BE2C (cell line): ENCODE results near the gene HUWE1.
A peak's percentile ranks its signal among the peaks of the same experiment; 100 is the strongest.

Experiments
- DNase-seq: peaks from one replicate; pipeline ENCODE4 v3.0.0-alpha.2; 2020
- H3K27me3 ChIP-seq: fragments of 250-450 bp; sonication (Bioruptor Pico); 2 replicates; pipeline ENCODE4 v1.5.1; 2020; ENCODE audit warnings: mild to moderate bottlenecking
- H3K36me3 ChIP-seq: fragments of 250-450 bp; sonication (Bioruptor Pico); 2 replicates; pipeline ENCODE4 v1.5.1; 2020; ENCODE audit warnings: mild to moderate bottlenecking
- H3K4me1 ChIP-seq: fragments of 250-450 bp; sonication (Bioruptor Pico); 2 replicates; pipeline ENCODE4 v1.5.1; 2020
- H3K4me3 ChIP-seq: 2 replicates; pipeline ENCODE4 v1.5.1; 2011; ENCODE audit warnings: low read depth, low read length
- H3K9me3 ChIP-seq: fragments of 250-450 bp; sonication (Bioruptor Pico); 2 replicates; pipeline ENCODE4 v1.5.1; 2020
- CTCF ChIP-seq: IDR thresholded peaks from 2 replicates; pipeline ENCODE4 v1.5.1; 2012; ENCODE audit warnings: mild to moderate bottlenecking, low read depth, low read length

HUWE1 gene

GRCh38 chrX:53494436-53494835 lies 192.1 kb downstream of the HUWE1 start:
- TF ChIP-seq CTCF = no peak
- H3K4me1 ChIP-seq = no peaks in the 10 kb centered on the region
- no peaks in the 10 kb centered on the region for H3K36me3 ChIP-seq
- DNase-seq = peak; percentile 21
- no peaks in the 10 kb centered on the region for H3K9me3 ChIP-seq
- no peaks in the 10 kb centered on the region for H3K27me3 ChIP-seq
- no peak overlapping the region for H3K4me3 ChIP-seq

GRCh38 chrX:53486285-53486684 lies 200.2 kb downstream of the HUWE1 start:
- no peak for TF ChIP-seq CTCF
- no peak overlapping the region for H3K4me3 ChIP-seq
- no peaks in the 10 kb centered on the region for H3K4me1 ChIP-seq
- no peak for DNase-seq
- no peaks in the 10 kb centered on the region for H3K9me3 ChIP-seq
- no peaks in the 10 kb centered on the region for H3K36me3 ChIP-seq
- no peaks in the 10 kb centered on the region for H3K27me3 ChIP-seq

- Histone ChIP-seq H3K4me3 (no peak overlapping the region), H3K9me3 (no peaks in the 10 kb centered on the region), H3K36me3 (no peaks in the 10 kb centered on the region), H3K27me3 (no peaks in the 10 kb centered on the region), H3K4me1 (no peaks in the 10 kb centered on the region)
- TF ChIP-seq CTCF = no peak
- DNase-seq = no peak
Observed at GRCh38 chrX:53483838-53484405, 202.6 kb downstream of the HUWE1 start.

GRCh38 chrX:53483416-53483815 lies 203.1 kb downstream of the HUWE1 start:
- H3K4me1 ChIP-seq = no peaks in the 10 kb centered on the region
- no peak for DNase-seq

More at GRCh38 chrX:53483416-53483815, 203.1 kb downstream of the HUWE1 start:
- Histone ChIP-seq H3K4me3 (no peak overlapping the region), H3K9me3 (no peaks in the 10 kb centered on the region), H3K36me3 (no peaks in the 10 kb centered on the region), H3K27me3 (no peaks in the 10 kb centered on the region)
- TF ChIP-seq CTCF = no peak
